Renal cortical epithelial cell (primary cell): ENCODE measurements around the gene TEAD3. TPM values are rescaled to one million over a fixed set of nuclear protein-coding genes. Genes with fewer than 3 reads are reported as not detected.
"Not testable (repeated sequence)": the region's sequence is repeated elsewhere in the genome, so short reads cannot be mapped to it uniquely, and the experiment has no call there.

Experiments used
- DNase-seq: peaks from one replicate; pipeline ENCODE4 v3.0.0-alpha.2; 2011; ENCODE audit warnings: low read depth
- total RNA-seq: library from RNA; depleted of rRNA; stranded (reverse); fragments of >200 nt; gene quantifications from 2 replicates; pipeline ENCODE4 v1.2.3, GENCODE V29; 2014

The TEAD3 gene
- total RNA-seq, 1 donor from 2014 or later = 10.2 TPM

GRCh38 chr6:35451354-35452182 lies 45.3 kb downstream of the TEAD3 start:
- no peak for DNase-seq

GRCh38 chr6:35449287-35449881 lies 47.5 kb downstream of the TEAD3 start:
- DNase-seq = peak; percentile 72

- no peak for DNase-seq
These were observed 48.7 kb downstream of the TEAD3 start for GRCh38 chr6:35448191-35448590.

- no peak for DNase-seq
These were observed 51.2 kb downstream of the TEAD3 start for GRCh38 chr6:35445691-35446090.

- no peak for DNase-seq
These were observed 53.4 kb downstream of the TEAD3 start for GRCh38 chr6:35443341-35444030.

GRCh38 chr6:35442693-35443092 lies 54.2 kb downstream of the TEAD3 start:
- no peak for DNase-seq

GRCh38 chr6:35441642-35442041 lies 55.2 kb downstream of the TEAD3 start:
- no peak for DNase-seq

- no peak for DNase-seq
These were observed 55.7 kb downstream of the TEAD3 start for GRCh38 chr6:35441205-35441604.

GRCh38 chr6:35439308-35439707 lies 57.6 kb downstream of the TEAD3 start:
- DNase-seq = no peak

- DNase-seq = not testable (repeated sequence)
These were observed 58.4 kb downstream of the TEAD3 start for GRCh38 chr6:35438378-35439065.

GRCh38 chr6:35436071-35436857 lies 60.6 kb downstream of the TEAD3 start:
- no peak for DNase-seq

GRCh38 chr6:35435074-35435837 lies 61.6 kb downstream of the TEAD3 start:
- no peak for DNase-seq

GRCh38 chr6:35432702-35433101 lies 64.2 kb downstream of the TEAD3 start:
- DNase-seq = not testable (repeated sequence)

GRCh38 chr6:35432291-35432690 lies 64.6 kb downstream of the TEAD3 start:
- DNase-seq = no peak

GRCh38 chr6:35429463-35429862 lies 67.4 kb downstream of the TEAD3 start:
- no peak for DNase-seq

GRCh38 chr6:35428421-35429149 lies 68.3 kb downstream of the TEAD3 start:
- DNase-seq = no peak

GRCh38 chr6:35427851-35428321 lies 69.0 kb downstream of the TEAD3 start:
- no peak for DNase-seq

- DNase-seq = no peak
These were observed 69.4 kb downstream of the TEAD3 start for GRCh38 chr6:35427435-35427834.

- no peak for DNase-seq
These were observed 70.8 kb downstream of the TEAD3 start for GRCh38 chr6:35426074-35426473.

- DNase-seq = peak; percentile 78
These were observed 71.6 kb downstream of the TEAD3 start for GRCh38 chr6:35425284-35425683.
